SK-N-SH (cell line): Measurements from ENCODE around the gene BCAN. TPM values are rescaled to one million over a fixed set of nuclear protein-coding genes. Genes with fewer than 3 reads are reported as not detected.

ENCODE experiments used
- CTCF ChIA-PET: fragments of 300-600, 350-600 bp; formaldehyde crosslinking; extraction: SDS; loops from one replicate; lab custom pipeline; 2021; lab: Yijun Ruan, JAX
- POLR2A ChIA-PET: fragments of 350-600 bp; sonication (Branson Sonifier 250); formaldehyde crosslinking; extraction: SDS; loops from one replicate; lab custom pipeline; 2020; ENCODE audit warnings: antibody characterized with exemption, inconsistent platforms; lab: Yijun Ruan, JAX
- DNase-seq: peaks from one replicate; pipeline ENCODE4 v3.0.0; 2012
- H2AFZ ChIP-seq: fragments of 200-600 bp; sonication (generic); 2 replicates; pipeline ENCODE4 v1.8.1; 2016; ENCODE audit warnings: antibody characterized with exemption, mild to moderate bottlenecking, low read depth
- H3F3A ChIP-seq: fragments of 200-600 bp; sonication (generic); replicated peaks from 2 replicates; pipeline ENCODE3; 2016; ENCODE audit warnings: antibody characterized with exemption, mild to moderate bottlenecking; ENCODE audit not compliant: insufficient read depth
- H3K27ac ChIP-seq, 2 experiments: fragments of 200-500 bp in 1 of 2; fragments of 200-600 bp in 1 of 2; sonication (Bioruptor generic) in 1 of 2; sonication (generic), shearing (Covaris generic) in 1 of 2; 2 replicates each; pipeline versions ENCODE4 v1.5.1 to v1.6.1; 2014 to 2016; ENCODE audit warnings: low read depth in 2 of 2, inconsistent platforms in 1 of 2, low read length in 1 of 2, mild to moderate bottlenecking in 1 of 2, mixed read lengths in 1 of 2
- H3K27me3 ChIP-seq: fragments of 200-600 bp; sonication (generic), shearing (Covaris generic); 2 replicates; pipeline ENCODE4 v1.6.1; 2016; ENCODE audit warnings: mixed run types; ENCODE audit not compliant: insufficient read depth
- H3K36me3 ChIP-seq, 2 experiments: fragments of 200-500 bp in 1 of 2; fragments of 200-600 bp in 1 of 2; sonication (Bioruptor generic) in 1 of 2; sonication (generic) in 1 of 2; replicated peaks in 1 of 2; 2 replicates each; pipeline versions ENCODE3 to v1.5.1; 2014 to 2016; ENCODE audit warnings: low read length in 1 of 2, mild to moderate bottlenecking in 1 of 2; ENCODE audit not compliant: insufficient read depth in 2 of 2, control insufficient read depth in 1 of 2
- H3K4me1 ChIP-seq, 2 experiments: fragments of 200-500 bp in 1 of 2; fragments of 200-600 bp in 1 of 2; sonication (Bioruptor generic) in 1 of 2; sonication (generic), shearing (Covaris generic) in 1 of 2; 2 replicates each; pipeline versions ENCODE4 v1.5.1 to v1.6.1; 2014 to 2016; ENCODE audit warnings: low read depth in 1 of 2, low read length in 1 of 2, mixed run types in 1 of 2; ENCODE audit not compliant: insufficient read depth in 2 of 2, control insufficient read depth in 1 of 2
- H3K4me2 ChIP-seq: fragments of 200-600 bp; sonication (generic), shearing (Covaris generic); 2 replicates; pipeline ENCODE4 v1.6.1; 2017; ENCODE audit warnings: mixed run types
- H3K4me3 ChIP-seq, 2 experiments: fragments of 200-500 bp in 1 of 2; fragments of 200-600 bp in 1 of 2; sonication (Bioruptor generic) in 1 of 2; sonication (generic), shearing (Covaris generic) in 1 of 2; 2 replicates each; pipeline versions ENCODE4 v1.5.1 to v1.8.1; 2014 to 2016; ENCODE audit warnings: low read depth in 2 of 2, inconsistent platforms in 1 of 2, low read length in 1 of 2, mild to moderate bottlenecking in 1 of 2, mixed read lengths in 1 of 2, moderate library complexity in 1 of 2
- H3K79me2 ChIP-seq: fragments of 200-600 bp; sonication (generic); 2 replicates; pipeline ENCODE4 v1.8.1; 2017; ENCODE audit warnings: mild to moderate bottlenecking; ENCODE audit not compliant: insufficient read depth
- H3K9ac ChIP-seq: fragments of 200-600 bp; sonication (generic); 2 replicates; pipeline ENCODE4 v1.6.1; 2017; ENCODE audit warnings: mixed run types
- H3K9me2 ChIP-seq: fragments of 200-600 bp; sonication (generic); 2 replicates; pipeline ENCODE4 v1.6.1; 2017; ENCODE audit warnings: mixed run types
- H3K9me3 ChIP-seq: fragments of 200-600 bp; sonication (generic); 2 replicates; pipeline ENCODE4 v1.6.1; 2017; ENCODE audit warnings: mixed run types, mild to moderate bottlenecking, moderate library complexity
- H4K20me1 ChIP-seq: fragments of 200-600 bp; sonication (generic); 2 replicates; pipeline ENCODE4 v1.6.1; 2017; ENCODE audit warnings: mild to moderate bottlenecking, mixed run types; ENCODE audit not compliant: insufficient read depth
- CHD2 ChIP-seq: fragments of 150-350 bp; IDR thresholded peaks from 2 replicates; pipeline ENCODE4 v1.6.1; 2018; ENCODE audit warnings: low read length; ENCODE audit not compliant: partially characterized antibody
- EP300 ChIP-seq, 2 experiments: IDR thresholded peaks; 2 replicates each; pipeline versions ENCODE4 v1.4.0 to v1.6.1; 2012; ENCODE audit warnings: borderline replicate concordance in 1 of 2, low read depth in 1 of 2, low read length in 1 of 2
- EZH2phosphoT487 ChIP-seq: fragments of 200-600 bp; sonication (generic); IDR thresholded peaks from 2 replicates; pipeline ENCODE4 v1.6.1; 2017; ENCODE audit warnings: low read depth, mixed run types, mild to moderate bottlenecking, antibody characterized with exemption, moderate library complexity, borderline replicate concordance
- FOSL2 ChIP-seq: IDR thresholded peaks from 2 replicates; pipeline ENCODE4 v1.4.0; 2012; ENCODE audit warnings: low read depth, mild to moderate bottlenecking, moderate library complexity, borderline replicate concordance
- GATA2 ChIP-seq: sonication (generic); formaldehyde crosslinking; IDR thresholded peaks from 2 replicates; pipeline ENCODE4 v1.5.0; 2020; ENCODE audit warnings: mild to moderate bottlenecking, missing genetic modification reagents
- MAX ChIP-seq: IDR thresholded peaks from 2 replicates; pipeline ENCODE4 v1.4.0; 2012; ENCODE audit warnings: low read depth
- MEF2A ChIP-seq: IDR thresholded peaks from 2 replicates; pipeline ENCODE4 v1.4.0; 2012; ENCODE audit warnings: low read depth, borderline replicate concordance
- MXI1 ChIP-seq: IDR thresholded peaks from 2 replicates; pipeline ENCODE4 v1.6.1; 2012; ENCODE audit warnings: mild to moderate bottlenecking, low read depth, low read length, improper control_type of control experiment
- PBX3 ChIP-seq: IDR thresholded peaks from 2 replicates; pipeline ENCODE4; 2012
- RAD21 ChIP-seq: IDR thresholded peaks from 2 replicates; pipeline ENCODE4 v1.6.1; 2012; ENCODE audit warnings: mild to moderate bottlenecking, low read length
- REST ChIP-seq: IDR thresholded peaks from 2 replicates; pipeline ENCODE4 v1.6.1; 2012; ENCODE audit warnings: mild to moderate bottlenecking, low read depth, low read length, moderate library complexity
- RFX5 ChIP-seq: IDR thresholded peaks from 2 replicates; pipeline ENCODE4 v1.6.1; 2012; ENCODE audit warnings: mild to moderate bottlenecking, improper control_type of control experiment, low read length
- SIN3A ChIP-seq: IDR thresholded peaks from 2 replicates; pipeline ENCODE4 v1.6.1; 2012; ENCODE audit warnings: low read depth, mild to moderate bottlenecking, low read length, moderate library complexity, borderline replicate concordance
- SMC3 ChIP-seq: IDR thresholded peaks from 2 replicates; pipeline ENCODE4 v1.6.1; 2012; ENCODE audit warnings: low read depth, low read length, improper control_type of control experiment
- TEAD4 ChIP-seq: IDR thresholded peaks from 2 replicates; pipeline ENCODE4 v1.4.0; 2012; ENCODE audit warnings: mild to moderate bottlenecking, borderline replicate concordance; ENCODE audit not compliant: insufficient read depth
- YY1 ChIP-seq: IDR thresholded peaks from 2 replicates; pipeline ENCODE4 v1.4.0; 2012; ENCODE audit warnings: low read depth, mild to moderate bottlenecking
- ZBTB33 ChIP-seq: IDR thresholded peaks from 2 replicates; pipeline ENCODE4 v1.4.0; 2012; ENCODE audit warnings: low read depth, borderline replicate concordance
- WGBS: methylation state at CpG from one replicate; pipeline ENCODE4 v1.1.6; 2017; ENCODE audit warnings: low lambda C conversion rate; 5-methylcytosine and 5-hydroxymethylcytosine counted together
- polyA plus RNA-seq, 3 experiments: library from polyadenylated mRNA; depleted of rRNA; stranded (reverse); fragments of >200 nt; gene quantifications; 2 replicates each; pipeline ENCODE4 v1.2.3, GENCODE V29; 2012

BCAN gene
- polyA plus RNA-seq, 1 of the 3 experiments (the other 2 are of a cell fraction): 0.25 TPM

GRCh38 chr1:156704166-156704711 is 62.3 kb downstream of the BCAN start:
- peak; percentile 75 for DNase-seq
- H3K4me2 ChIP-seq: peak overlapping the region; percentile 89
- peaks cover 56 to 80% of the 10 kb centered on the region in 2 experiments for H3K4me1 ChIP-seq
- 74% methylated on average over 10 of the region's 10 CpGs for WGBS
- no peak overlapping the region for H3K9ac ChIP-seq
- H3K9me3 ChIP-seq: no peaks in the 10 kb centered on the region
- H4K20me1 ChIP-seq: no peaks in the 10 kb centered on the region
- CTCF ChIA-PET: interaction anchor here (1.1 to 45.5 kb wide), 6 partner anchors 9 to 156 kb away, joined by 3 to 2702 read pairs (median 4); partner anchors contain the start of genes CRABP2, ISG20L2, METTL25B and NES
- TF ChIP-seq RAD21: 0 out of 2 replicates have a peak, but pooled peaks have one; percentile 13
- 0 out of 2 replicates have a peak, but pooled peaks have one; percentile 10 for TF ChIP-seq SMC3
- peak in 1 of 2 experiments; percentile 71; a peak in 1 of 4 replicates for TF ChIP-seq EP300 (IDR thresholded peaks at IDR 0.05; ENCODE audit: borderline replicate concordance in 1 of 2, low read depth in 1 of 2, low read length in 1 of 2)
- no peak for TF ChIP-seq MEF2A
- TF ChIP-seq GATA2 (CRISPR knock-in tag): peak; percentile 46
- H3K4me3 ChIP-seq: peak overlapping the region in 1 of 2 experiments; percentile 54; a peak in 2 of 4 replicates
- H3K9me2 ChIP-seq: no peaks in the 10 kb centered on the region
- H3K27me3 ChIP-seq: no peaks in the 10 kb centered on the region
- no peak overlapping the region for H2AFZ ChIP-seq
- H3K27ac ChIP-seq: peak overlapping the region in 1 of 2 experiments; percentile 98; a peak in 2 of 4 replicates
- H3K79me2 ChIP-seq: no peaks in the 10 kb centered on the region
- H3F3A ChIP-seq: peaks cover 25% of the 10 kb centered on the region
- H3K36me3 ChIP-seq: peaks cover 0 to 18% of the 10 kb centered on the region in 2 experiments
- POLR2A ChIA-PET: interaction anchor here (1.9 to 5.3 kb wide), 3 partner anchors 13 to 28 kb away, joined by 5 to 57 read pairs (median 6); partner anchors contain the start of gene NES

- H3K9me2 ChIP-seq: no peaks in the 10 kb centered on the region
- DNase-seq: no peak
- H4K20me1 ChIP-seq: no peaks in the 10 kb centered on the region
- peak overlapping the region in 1 of 2 experiments; percentile 98; a peak in 2 of 4 replicates for H3K27ac ChIP-seq
- H3K4me3 ChIP-seq: peak overlapping the region; percentile 54 to 58
- ChIA-PET POLR2A (interaction anchor here (1.8 to 5.3 kb wide), 3 partner anchors 14 to 29 kb away, joined by 5 to 57 read pairs (median 7); partner anchors contain the start of genes ISG20L2 and METTL25B), CTCF (interaction anchor here (1.1 to 45.5 kb wide), 5 partner anchors 9 to 96 kb away, joined by 3 to 2702 read pairs (median 5); partner anchors contain the start of genes CRABP2, ISG20L2, METTL25B and NES)
- peaks cover 0 to 12% of the 10 kb centered on the region in 2 experiments for H3K36me3 ChIP-seq
- 5% methylated on average over 11 of the region's 29 CpGs for WGBS
- H3K9ac ChIP-seq: peak overlapping the region; percentile 44; the same call in 1 of the 2 replicates
- peaks cover 61 to 87% of the 10 kb centered on the region in 2 experiments for H3K4me1 ChIP-seq
- H3F3A ChIP-seq: peaks cover 29% of the 10 kb centered on the region
- H3K4me2 ChIP-seq: peak overlapping the region; percentile 89
- no peak overlapping the region for H2AFZ ChIP-seq
- H3K79me2 ChIP-seq: no peaks in the 10 kb centered on the region
- no peaks in the 10 kb centered on the region for H3K27me3 ChIP-seq
- no peaks in the 10 kb centered on the region for H3K9me3 ChIP-seq
- TF ChIP-seq SIN3A: peak; percentile 60; the same call in 1 of the 2 replicates
- peak; percentile 90 for TF ChIP-seq MAX
- TF ChIP-seq FOSL2: peak; percentile 96
- TF ChIP-seq GATA2 (CRISPR knock-in tag): no peak
- TF ChIP-seq MXI1: no peak
- TF ChIP-seq TEAD4: peak; percentile 56
- TF ChIP-seq YY1: no peak
- TF ChIP-seq ZBTB33: 0 out of 2 replicates have a peak, but pooled peaks have one; percentile 58
- TF ChIP-seq REST: 0 out of 2 replicates have a peak, but pooled peaks have one; percentile 52
- TF ChIP-seq CHD2: no peak
- no peak for TF ChIP-seq RFX5
- peak; percentile 28; the same call in 1 of the 2 replicates for TF ChIP-seq PBX3
- no peak for TF ChIP-seq EZH2phosphoT487
- peak in 1 of 2 experiments; percentile 65; a peak in 1 of 4 replicates for TF ChIP-seq EP300 (IDR thresholded peaks at IDR 0.05; ENCODE audit: borderline replicate concordance in 1 of 2, low read depth in 1 of 2, low read length in 1 of 2)
- no peak for TF ChIP-seq RAD21
These were observed 63.0 kb downstream of the BCAN start for GRCh38 chr1:156704930-156705320.
